Neural progenitor cell (in vitro differentiated cells): ENCODE measurements around the gene PTTG1IP. TPM values are rescaled to one million over a fixed set of nuclear protein-coding genes. Genes with fewer than 3 reads are reported as not detected.
A peak's percentile ranks its signal among the peaks of the same experiment; 100 is the strongest.

Experiments used
- DNase-seq: peaks from one replicate; pipeline ENCODE4 v3.0.0-alpha.2; 2016; ENCODE audit warnings: low spot score
- H2AFZ ChIP-seq: fragments of 200-600 bp; sonication (generic); replicated peaks from 2 replicates; pipeline ENCODE4 v1.6.1; 2016; ENCODE audit warnings: antibody characterized with exemption
- H3F3A ChIP-seq: fragments of 200-600 bp; sonication (generic); 2 replicates; pipeline ENCODE4 v1.6.1; 2016; ENCODE audit warnings: antibody characterized with exemption, low read depth
- H3K27ac ChIP-seq: fragments of 200-600 bp; sonication (generic); 2 replicates; pipeline ENCODE4 v1.5.1; 2016; ENCODE audit warnings: mild to moderate bottlenecking
- H3K27me3 ChIP-seq: fragments of 200-600 bp; sonication (generic); 2 replicates; pipeline ENCODE4 v1.6.1; 2016; ENCODE audit warnings: mild to moderate bottlenecking, moderate library complexity
- H3K36me3 ChIP-seq: fragments of 200-600 bp; sonication (generic); 2 replicates; pipeline ENCODE4 v1.5.1; 2016
- H3K4me1 ChIP-seq: fragments of 200-600 bp; sonication (generic); 2 replicates; pipeline ENCODE4 v1.6.1; 2016; ENCODE audit warnings: mixed run types
- H3K4me2 ChIP-seq: fragments of 200-600 bp; sonication (generic); 2 replicates; pipeline ENCODE4 v1.6.1; 2016
- H3K4me3 ChIP-seq: fragments of 200-600 bp; sonication (generic); 2 replicates; pipeline ENCODE4 v1.5.1; 2016
- H3K79me2 ChIP-seq: fragments of 200-600 bp; sonication (generic); 2 replicates; pipeline ENCODE4 v1.6.1; 2016; ENCODE audit warnings: low read depth
- H3K9ac ChIP-seq: fragments of 200-600 bp; sonication (generic); 2 replicates; pipeline ENCODE4 v1.6.1; 2016
- H3K9me3 ChIP-seq: fragments of 200-600 bp; sonication (generic); 2 replicates; pipeline ENCODE4 v1.5.1; 2016; ENCODE audit warnings: low read depth
- H4K20me1 ChIP-seq: fragments of 200-600 bp; sonication (generic); 2 replicates; pipeline ENCODE4 v1.6.1; 2016; ENCODE audit warnings: low read depth
- H3K27ac Mint-ChIP-seq: 3 replicates; pipeline ENCODE4 v1.8.0; 2021; ENCODE audit warnings: mixed read lengths
- H3K27me3 Mint-ChIP-seq: 2 replicates; pipeline ENCODE4 v1.8.0; 2022; ENCODE audit warnings: low read depth, mild to moderate bottlenecking, inconsistent platforms, moderate library complexity, mixed read lengths; ENCODE audit not compliant: insufficient read depth
- H3K36me3 Mint-ChIP-seq: 3 replicates; pipeline ENCODE4 v1.8.0; 2021; ENCODE audit warnings: mixed read lengths
- H3K4me1 Mint-ChIP-seq: 3 replicates; pipeline ENCODE4 v1.8.0; 2021; ENCODE audit warnings: mixed read lengths
- H3K4me3 Mint-ChIP-seq: 3 replicates; pipeline ENCODE4 v1.8.0; 2021; ENCODE audit warnings: mild to moderate bottlenecking, moderate library complexity, mixed read lengths
- H3K9me3 Mint-ChIP-seq: 3 replicates; pipeline ENCODE4 v1.8.0; 2020; ENCODE audit warnings: mixed read lengths
- CTCF ChIP-seq: fragments of 200-600 bp; sonication (generic); IDR thresholded peaks from 2 replicates; pipeline ENCODE4 v1.5.1; 2017; ENCODE audit warnings: antibody characterized with exemption, mild to moderate bottlenecking
- EZH2 ChIP-seq: fragments of 200-600 bp; sonication (generic); IDR thresholded peaks from 2 replicates; pipeline ENCODE4 v1.6.1; 2017; ENCODE audit warnings: antibody characterized with exemption, mild to moderate bottlenecking, moderate library complexity
- EZH2phosphoT487 ChIP-seq: fragments of 200-600 bp; sonication (generic); IDR thresholded peaks from 2 replicates; pipeline ENCODE4 v1.6.1; 2017; ENCODE audit warnings: antibody characterized with exemption
- total RNA-seq: library from RNA; depleted of rRNA; stranded (reverse); fragments of >200 nt; gene quantifications from 2 replicates; pipeline ENCODE4 v1.2.3, GENCODE V29; 2015; ENCODE audit warnings: low replicate concordance

Gene PTTG1IP
- total RNA-seq, 1 donor from 2014 or later: 162 TPM

- no peak for DNase-seq
- Histone ChIP-seq H3K27ac (no peak overlapping the region), H3K79me2 (peaks cover 28% of the 10 kb centered on the region), H3F3A (peaks cover 28% of the 10 kb centered on the region), H3K27me3 (no peaks in the 10 kb centered on the region), H4K20me1 (peaks cover 17% of the 10 kb centered on the region), H3K9ac (no peak overlapping the region), H3K4me2 (no peak overlapping the region), H3K4me3 (no peak overlapping the region), H3K9me3 (no peaks in the 10 kb centered on the region), H2AFZ (no peak overlapping the region), H3K4me1 (peaks cover 17% of the 10 kb centered on the region), H3K36me3 (no peaks in the 10 kb centered on the region)
- peaks cover 7% of the 10 kb centered on the region for H3K27me3 Mint-ChIP-seq
- no peak overlapping the region for H3K4me3 Mint-ChIP-seq
- TF ChIP-seq CTCF (no peak), EZH2phosphoT487 (no peak), EZH2 (no peak)
- H3K4me1 Mint-ChIP-seq: peaks cover 20% of the 10 kb centered on the region
- H3K27ac Mint-ChIP-seq: no peak overlapping the region
- H3K9me3 Mint-ChIP-seq: no peaks in the 10 kb centered on the region
- H3K36me3 Mint-ChIP-seq: peaks cover 21% of the 10 kb centered on the region
Observed at GRCh38 chr21:44805226-44805625, 68.3 kb downstream of the PTTG1IP start.

- TF ChIP-seq EZH2 (no peak), CTCF (no peak), EZH2phosphoT487 (no peak)
- H4K20me1 ChIP-seq: peaks cover 22% of the 10 kb centered on the region
- peaks cover 28% of the 10 kb centered on the region for H3F3A ChIP-seq
- H3K79me2 ChIP-seq: peaks cover 32% of the 10 kb centered on the region
- H3K4me1 ChIP-seq: peaks cover 19% of the 10 kb centered on the region
- no peaks in the 10 kb centered on the region for H3K27me3 ChIP-seq
- peak overlapping the region; percentile 31 for H3K4me3 Mint-ChIP-seq
- H3K9me3 ChIP-seq: no peaks in the 10 kb centered on the region
- no peak overlapping the region for H3K4me2 ChIP-seq
- H3K27ac ChIP-seq: no peak overlapping the region
- no peaks in the 10 kb centered on the region for H3K36me3 ChIP-seq
- no peak overlapping the region for H3K27ac Mint-ChIP-seq
- DNase-seq: no peak
- H2AFZ ChIP-seq: no peak overlapping the region
- peaks cover 25% of the 10 kb centered on the region for H3K4me1 Mint-ChIP-seq
- H3K36me3 Mint-ChIP-seq: peaks cover 22% of the 10 kb centered on the region
- peaks cover 7% of the 10 kb centered on the region for H3K27me3 Mint-ChIP-seq
- H3K9ac ChIP-seq: no peak overlapping the region
- no peaks in the 10 kb centered on the region for H3K9me3 Mint-ChIP-seq
- no peak overlapping the region for H3K4me3 ChIP-seq
Observed at GRCh38 chr21:44804762-44805161, 68.7 kb downstream of the PTTG1IP start.

GRCh38 chr21:44803651-44804050 is 69.8 kb downstream of the PTTG1IP start:
- H3K9me3 ChIP-seq: no peaks in the 10 kb centered on the region
- H3K4me3 ChIP-seq: no peak overlapping the region
- Mint-ChIP-seq H3K27ac (no peak overlapping the region), H3K9me3 (no peaks in the 10 kb centered on the region), H3K27me3 (peaks cover 7% of the 10 kb centered on the region), H3K4me3 (peak overlapping the region; percentile 86), H3K4me1 (peaks cover 27% of the 10 kb centered on the region), H3K36me3 (peaks cover 29% of the 10 kb centered on the region)
- H2AFZ ChIP-seq: no peak overlapping the region
- no peak overlapping the region for H3K9ac ChIP-seq
- H3K79me2 ChIP-seq: peaks cover 43% of the 10 kb centered on the region
- H3K36me3 ChIP-seq: peaks cover 6% of the 10 kb centered on the region
- H3K4me1 ChIP-seq: peaks cover 19% of the 10 kb centered on the region
- peak overlapping the region; percentile 98 for H3K4me2 ChIP-seq
- DNase-seq: no peak
- peaks cover 25% of the 10 kb centered on the region for H4K20me1 ChIP-seq
- TF ChIP-seq CTCF: no peak
- no peak for TF ChIP-seq EZH2phosphoT487
- TF ChIP-seq EZH2: no peak
- no peak overlapping the region for H3K27ac ChIP-seq
- H3F3A ChIP-seq: peaks cover 28% of the 10 kb centered on the region
- H3K27me3 ChIP-seq: no peaks in the 10 kb centered on the region
